ENCODE results near the gene JAM3.

DNA sequence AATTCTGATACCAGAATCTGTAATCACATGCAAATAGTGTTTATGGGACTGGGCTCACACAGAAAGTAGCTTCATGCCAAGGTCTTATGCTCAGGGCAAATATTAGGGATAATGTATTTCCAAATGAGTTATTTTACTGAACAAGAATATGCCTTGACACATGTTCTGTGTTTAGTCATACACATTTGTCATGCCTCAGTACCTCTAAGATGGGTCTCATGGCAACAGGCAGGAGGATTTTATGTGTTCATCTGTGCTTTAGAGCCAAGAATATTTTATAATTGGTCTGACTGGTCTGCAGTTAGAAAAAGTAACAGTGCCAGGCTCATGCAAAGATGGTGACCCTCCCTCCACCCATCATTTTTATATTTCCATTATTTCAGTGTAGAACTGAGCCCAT is 49.1 kb downstream of the JAM3 start:
- TF ChIP-seq, protein P1, sequence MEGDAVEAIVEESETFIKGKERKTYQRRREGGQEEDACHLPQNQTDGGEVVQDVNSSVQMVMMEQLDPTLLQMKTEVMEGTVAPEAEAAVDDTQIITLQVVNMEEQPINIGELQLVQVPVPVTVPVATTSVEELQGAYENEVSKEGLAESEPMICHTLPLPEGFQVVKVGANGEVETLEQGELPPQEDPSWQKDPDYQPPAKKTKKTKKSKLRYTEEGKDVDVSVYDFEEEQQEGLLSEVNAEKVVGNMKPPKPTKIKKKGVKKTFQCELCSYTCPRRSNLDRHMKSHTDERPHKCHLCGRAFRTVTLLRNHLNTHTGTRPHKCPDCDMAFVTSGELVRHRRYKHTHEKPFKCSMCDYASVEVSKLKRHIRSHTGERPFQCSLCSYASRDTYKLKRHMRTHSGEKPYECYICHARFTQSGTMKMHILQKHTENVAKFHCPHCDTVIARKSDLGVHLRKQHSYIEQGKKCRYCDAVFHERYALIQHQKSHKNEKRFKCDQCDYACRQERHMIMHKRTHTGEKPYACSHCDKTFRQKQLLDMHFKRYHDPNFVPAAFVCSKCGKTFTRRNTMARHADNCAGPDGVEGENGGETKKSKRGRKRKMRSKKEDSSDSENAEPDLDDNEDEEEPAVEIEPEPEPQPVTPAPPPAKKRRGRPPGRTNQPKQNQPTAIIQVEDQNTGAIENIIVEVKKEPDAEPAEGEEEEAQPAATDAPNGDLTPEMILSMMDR (IDR thresholded peaks at IDR 0.05) = no peak
- TF ChIP-seq POLR2A (IDR thresholded peaks at IDR 0.05) (no peak), EP300 (IDR thresholded peaks at IDR 0.05) (no peak), POLR2AphosphoS5 (IDR thresholded peaks at IDR 0.05) (no peak)
